H1 (cell line): Measurements from ENCODE around the gene TLL2. TPM values are rescaled to one million over a fixed set of nuclear protein-coding genes. Genes with fewer than 3 reads are reported as not detected.

Experiments
- CTCF ChIA-PET: fragments of 300-600 bp; sonication (Branson Sonifier 250); formaldehyde crosslinking; loops from one replicate; lab custom pipeline; 2021; ENCODE audit not compliant: partially characterized antibody; lab: Charles Lee
- POLR2A ChIA-PET: fragments of 300-600 bp; sonication (Branson Sonifier 250); formaldehyde crosslinking; loops from one replicate; lab custom pipeline; 2021; ENCODE audit warnings: inconsistent platforms; ENCODE audit not compliant: partially characterized antibody; lab: Charles Lee
- DNase-seq, 2 experiments: peaks; one replicate each; pipeline versions ENCODE4 v3.0.0 to v3.0.0-alpha.2; 2010 to 2022; ENCODE audit warnings: low spot score in 2 of 2, low read depth in 1 of 2, mixed read lengths in 1 of 2
- FAIRE-seq: peaks from 2 replicates; lab custom pipeline; 2011; peaks lifted over from hg19 to GRCh38; lab: Jason Lieb, UNC
- H2AFZ ChIP-seq: 2 replicates; pipeline ENCODE4 v1.8.1; 2012; ENCODE audit warnings: low read length, inconsistent platforms
- H2AK5ac ChIP-seq: 2 replicates; pipeline ENCODE4 v1.6.1; 2013; ENCODE audit warnings: low read depth, low read length
- H2BK120ac ChIP-seq: replicated peaks from 2 replicates; pipeline ENCODE3; 2013; ENCODE audit warnings: low read depth, low read length, inconsistent platforms
- H2BK12ac ChIP-seq: 2 replicates; pipeline ENCODE4 v1.6.1; 2013; ENCODE audit warnings: low read depth, low read length
- H2BK15ac ChIP-seq: 2 replicates; pipeline ENCODE4 v1.6.1; 2013; ENCODE audit warnings: low read length
- H2BK20ac ChIP-seq: 2 replicates; pipeline ENCODE4 v1.6.1; 2013; ENCODE audit warnings: low read length
- H2BK5ac ChIP-seq: 2 replicates; pipeline ENCODE4 v1.6.1; 2013; ENCODE audit warnings: low read depth, low read length
- H3K14ac ChIP-seq: 2 replicates; pipeline ENCODE4 v1.6.1; 2013; ENCODE audit warnings: inconsistent platforms; ENCODE audit not compliant: insufficient read length
- H3K18ac ChIP-seq: 2 replicates; pipeline ENCODE4 v1.6.1; 2013; ENCODE audit warnings: low read length; ENCODE audit errors: extremely low read depth
- H3K23ac ChIP-seq: 2 replicates; pipeline ENCODE4 v1.6.1; 2013; ENCODE audit warnings: inconsistent platforms; ENCODE audit not compliant: insufficient read length
- H3K23me2 ChIP-seq: 2 replicates; pipeline ENCODE4 v1.6.1; 2013; ENCODE audit warnings: low read depth, low read length
- H3K27ac ChIP-seq: 2 replicates; pipeline ENCODE4 v1.6.1; 2011; ENCODE audit warnings: low read depth, low read length, inconsistent platforms
- H3K27me3 ChIP-seq, 4 experiments: replicated peaks in 1 of 4; 1 replicate in 1 of 4; 2 replicates in 3 of 4; pipeline versions ENCODE4 v1.6.1 to v1.8.1; 2011 to 2013; ENCODE audit warnings: low read length in 3 of 4, mild to moderate bottlenecking in 3 of 4, inconsistent platforms in 2 of 4, mixed read lengths in 2 of 4, moderate library complexity in 1 of 4; ENCODE audit not compliant: control insufficient read depth in 3 of 4, insufficient read depth in 3 of 4; ENCODE audit errors: extremely low read depth in 1 of 4
- H3K36me3 ChIP-seq, 4 experiments: 2 replicates each; pipeline versions ENCODE4 v1.6.1 to v1.8.1; 2011 to 2013; ENCODE audit warnings: mild to moderate bottlenecking in 4 of 4, low read length in 3 of 4, moderate library complexity in 2 of 4, control low read depth in 1 of 4, inconsistent platforms in 1 of 4; ENCODE audit not compliant: insufficient read depth in 4 of 4, control insufficient read depth in 2 of 4
- H3K4ac ChIP-seq: replicated peaks from 2 replicates; pipeline ENCODE3; 2013; ENCODE audit warnings: low read length, low read depth, mixed read lengths, inconsistent platforms; ENCODE audit not compliant: insufficient read length
- H3K4me1 ChIP-seq, 4 experiments: replicated peaks in 1 of 4; 1 replicate in 1 of 4; 2 replicates in 3 of 4; pipeline versions ENCODE4 v1.6.1 to v1.8.1; 2011 to 2013; ENCODE audit warnings: low read length in 3 of 4, inconsistent platforms in 2 of 4, mixed read lengths in 1 of 4; ENCODE audit not compliant: insufficient read depth in 4 of 4, control insufficient read depth in 3 of 4
- H3K4me2 ChIP-seq, 2 experiments: 2 replicates each; pipeline versions ENCODE4 v1.6.1 to v1.8.1; 2011 to 2013; ENCODE audit warnings: low read depth in 2 of 2, low read length in 2 of 2, control low read depth in 1 of 2, inconsistent platforms in 1 of 2, mild to moderate bottlenecking in 1 of 2; ENCODE audit not compliant: insufficient read depth in 1 of 2
- H3K4me3 ChIP-seq, 4 experiments: fragments of 200-600, 300-600 bp in 1 of 4; sonication (generic), shearing (Covaris generic), sonication (Bioruptor Twin) in 1 of 4; 2 replicates each; pipeline versions ENCODE4 v1.5.1 to v1.8.1; 2011 to 2016; ENCODE audit warnings: low read length in 4 of 4, low read depth in 3 of 4, control low read depth in 2 of 4, inconsistent platforms in 2 of 4, mild to moderate bottlenecking in 2 of 4, mixed read lengths in 1 of 4, moderate library complexity in 1 of 4; ENCODE audit not compliant: insufficient read depth in 2 of 4; ENCODE audit errors: extremely low read depth in 1 of 4
- H3K56ac ChIP-seq: replicated peaks from 2 replicates; pipeline ENCODE3; 2013; ENCODE audit warnings: low read depth, mild to moderate bottlenecking, mixed read lengths, low read length, inconsistent platforms; ENCODE audit not compliant: insufficient read length
- H3K79me1 ChIP-seq: 2 replicates; pipeline ENCODE4 v1.6.1; 2013; ENCODE audit warnings: low read depth, low read length, control low read depth
- H3K79me2 ChIP-seq, 2 experiments: 2 replicates each; pipeline versions ENCODE4 v1.6.1 to v1.8.1; 2012 to 2013; ENCODE audit warnings: low read length in 2 of 2, mild to moderate bottlenecking in 2 of 2, inconsistent platforms in 1 of 2; ENCODE audit not compliant: insufficient read depth in 2 of 2, control insufficient read depth in 1 of 2
- H3K9ac ChIP-seq, 4 experiments: replicated peaks in 1 of 4; 1 replicate in 1 of 4; 2 replicates in 3 of 4; pipeline versions ENCODE4 v1.6.1 to v1.8.1; 2011 to 2013; ENCODE audit warnings: low read depth in 3 of 4, low read length in 3 of 4, control low read depth in 2 of 4, mild to moderate bottlenecking in 2 of 4, moderate library complexity in 2 of 4, inconsistent platforms in 1 of 4; ENCODE audit errors: extremely low read depth in 1 of 4
- H3K9me3 ChIP-seq, 2 experiments: 2 replicates each; pipeline versions ENCODE4 v1.6.1 to v1.8.1; 2012 to 2013; ENCODE audit warnings: mild to moderate bottlenecking in 2 of 2, moderate library complexity in 2 of 2, control low read depth in 1 of 2, inconsistent platforms in 1 of 2, low read depth in 1 of 2, low read length in 1 of 2, mixed read lengths in 1 of 2; ENCODE audit not compliant: insufficient read depth in 2 of 2
- H4K20me1 ChIP-seq, 2 experiments: replicated peaks in 1 of 2; 2 replicates each; pipeline versions ENCODE3 to v1.8.1; 2011 to 2013; ENCODE audit warnings: inconsistent platforms in 2 of 2, low read length in 2 of 2, mild to moderate bottlenecking in 1 of 2; ENCODE audit not compliant: insufficient read depth in 2 of 2, control insufficient read depth in 1 of 2
- H4K5ac ChIP-seq: 2 replicates; pipeline ENCODE4 v1.6.1; 2013; ENCODE audit warnings: low read length, low read depth, mixed read lengths, inconsistent platforms; ENCODE audit not compliant: insufficient read length
- H4K8ac ChIP-seq: 2 replicates; pipeline ENCODE4 v1.8.0; 2013; ENCODE audit warnings: mild to moderate bottlenecking, moderate library complexity, low read length, inconsistent platforms; ENCODE audit not compliant: insufficient read depth; ENCODE audit errors: extremely low read depth
- H4K91ac ChIP-seq: replicated peaks from 2 replicates; pipeline ENCODE3; 2013; ENCODE audit warnings: low read length, mixed read lengths, inconsistent platforms; ENCODE audit not compliant: insufficient read length
- CTCF ChIP-seq, 3 experiments: IDR thresholded peaks; 1 replicate in 2 of 3; 2 replicates in 1 of 3; pipeline versions ENCODE4 v1.5.1 to v1.6.1; 2011; ENCODE audit warnings: low read length in 3 of 3, mild to moderate bottlenecking in 3 of 3, inconsistent platforms in 2 of 3, low read depth in 1 of 3, moderate library complexity in 1 of 3; ENCODE audit not compliant: insufficient read depth in 1 of 3; ENCODE audit errors: control extremely low read depth in 1 of 3
- E2F6 ChIP-seq: IDR thresholded peaks from 2 replicates; pipeline ENCODE4 v1.6.1; 2012; ENCODE audit warnings: inconsistent platforms
- JUND ChIP-seq: IDR thresholded peaks from 2 replicates; pipeline ENCODE4 v1.6.1; 2011; ENCODE audit warnings: mild to moderate bottlenecking, improper control_type of control experiment, low read length
- RAD21 ChIP-seq, 2 experiments: IDR thresholded peaks in 1 of 2; conservative IDR thresholded peaks in 1 of 2; 2 replicates each; pipeline ENCODE4 v1.6.1; 2011; ENCODE audit warnings: low read depth in 2 of 2, low read length in 2 of 2, improper control_type of control experiment in 1 of 2, inconsistent platforms in 1 of 2, mild to moderate bottlenecking in 1 of 2, moderate library complexity in 1 of 2
- RBBP5 ChIP-seq: IDR thresholded peaks from 2 replicates; pipeline ENCODE4 v1.7.1; 2012; ENCODE audit warnings: low read depth, mild to moderate bottlenecking, inconsistent platforms, low read length, moderate library complexity, borderline replicate concordance
- SP1 ChIP-seq: IDR thresholded peaks from 2 replicates; pipeline ENCODE4 v1.6.1; 2011; ENCODE audit warnings: low read depth, low read length
- ZNF274 ChIP-seq: IDR thresholded peaks from 2 replicates; pipeline ENCODE4 v1.7.0; 2012; ENCODE audit warnings: low read length, borderline replicate concordance; ENCODE audit errors: extremely low read depth
- WGBS, 2 experiments: shearing (Covaris generic) in 1 of 2; methylation state at CpG; one replicate each; pipeline versions ENCODE4 v1.1.6 to v1.1.7; 2013 to 2015; ENCODE audit warnings: low lambda C conversion rate in 2 of 2, mixed read lengths in 2 of 2, inconsistent platforms in 1 of 2, low coverage in 1 of 2, missing lambda C conversion rate in 1 of 2; ENCODE audit not compliant: insufficient replicate concordance in 2 of 2, insufficient coverage in 1 of 2, insufficient read length in 1 of 2; ENCODE audit errors: extremely low coverage in 1 of 2, missing lambda C conversion rate in 1 of 2; 5-methylcytosine and 5-hydroxymethylcytosine counted together
- polyA plus RNA-seq, 7 experiments: library from polyadenylated mRNA; depleted of rRNA in 3 of 7; stranded (reverse) in 5 of 7; unstranded in 2 of 7; fragments of >200 nt in 5 of 7; fragments of 200-250 nt in 2 of 7; gene quantifications; 1 replicate in 5 of 7; 2 replicates in 1 of 7; 4 replicates in 1 of 7; pipeline versions ENCODE4 v1.2.1 to v1.2.3, GENCODE V29; 2011 to 2013; ENCODE audit warnings: missing spikeins in 2 of 7, mixed read lengths in 2 of 7
- total RNA-seq: library from RNA; stranded (reverse); fragmentation: NEBNext Ultra II Directional; extraction: Animal tissue kit (Norgen Biotek cat#: 25700); gene quantifications from 2 replicates; pipeline ENCODE4 v1.2.1, GENCODE V29; 2021

Gene TLL2
- total and polyA plus RNA-seq, 2 of the 8 experiments (the other 6 are each of a cell fraction or from before 2014, with no cell fraction given) = 2.4 to 3.2 TPM

GRCh38 chr10:96339956-96340904, 173.5 kb downstream of the TLL2 start:
- peak; percentile 13 for FAIRE-seq
- TF ChIP-seq ZNF274 (no peak), E2F6 (no peak), CTCF (IDR thresholded peaks at IDR 0.05; ENCODE audit: control extremely low read depth in 1 of 3, insufficient read depth in 1 of 3, low read depth in 1 of 3, low read length in 3 of 3) (peak; percentile 71 to 80 (median 80)), JUND (0 out of 2 replicates have a peak, but pooled peaks have one; percentile 24), RBBP5 (no peak), RAD21 (IDR thresholded peaks at IDR 0.05 in 1 of 2, conservative IDR thresholded peaks at IDR 0.05 in 1 of 2; ENCODE audit: low read depth in 2 of 2, low read length in 2 of 2) (peak; percentile 70 to 75), SP1 (no peak)

More at GRCh38 chr10:96339956-96340904, 173.5 kb downstream of the TLL2 start:
- no peaks in the 10 kb centered on the region for H3K36me3 ChIP-seq
- H3K4me3 ChIP-seq = no peak overlapping the region
- H2BK5ac ChIP-seq = no peak overlapping the region
- no peak overlapping the region for H3K9ac ChIP-seq
- peak in 1 of 2 experiments; percentile 74 for DNase-seq
- POLR2A ChIA-PET = interaction anchor here (0.6 kb wide), 1 partner anchor 18 kb away, joined by 3 read pairs; no protein-coding TSS in a partner anchor
- no peak overlapping the region for H3K18ac ChIP-seq
- H3K23me2 ChIP-seq = no peaks in the 10 kb centered on the region
- H2BK15ac ChIP-seq = no peak overlapping the region
- WGBS, 2 experiments = 40% methylated on average over 6 of the region's 7 CpGs; no CpG with 5 or more reads in 1 of the 2 experiments
- peaks cover 0 to 1% (median 0%) of the 10 kb centered on the region in 4 experiments; a peak in 1 of 7 replicates for H3K27me3 ChIP-seq
- no peak overlapping the region for H3K56ac ChIP-seq
- H4K8ac ChIP-seq = no peak overlapping the region
- H3K4me1 ChIP-seq = peaks cover 0 to 14% (median 10%) of the 10 kb centered on the region in 4 experiments; a peak in 6 of 7 replicates
- H3K79me1 ChIP-seq = no peaks in the 10 kb centered on the region
- H2BK120ac ChIP-seq = no peak overlapping the region
- H4K91ac ChIP-seq = no peak overlapping the region
- H2BK12ac ChIP-seq = no peak overlapping the region; the same call in 1 of the 2 replicates
- no peaks in the 10 kb centered on the region for H3K79me2 ChIP-seq
- H3K4me2 ChIP-seq = no peak overlapping the region
- H3K27ac ChIP-seq = no peak overlapping the region
- H4K5ac ChIP-seq = no peak overlapping the region
- H4K20me1 ChIP-seq = no peaks in the 10 kb centered on the region
- CTCF ChIA-PET = interaction anchor here (0.6 to 9.0 kb wide), 43 partner anchors 9 to 390 kb away, joined by 3 to 197 read pairs (median 4); partner anchors contain the start of genes BLNK, DNTT, OPALIN and TLL2
- H3K4ac ChIP-seq = no peak overlapping the region
- H2AK5ac ChIP-seq = no peak overlapping the region
- H2AFZ ChIP-seq = no peak overlapping the region
- H3K9me3 ChIP-seq = no peaks in the 10 kb centered on the region
- no peak overlapping the region for H3K14ac ChIP-seq
- H3K23ac ChIP-seq = no peak overlapping the region
- H2BK20ac ChIP-seq = no peak overlapping the region
